ENCODE measurements around the gene TRIM44.

- no peak for TF ChIP-seq CTCF (optimal IDR thresholded peaks at IDR 0.05 in 1 of 3, IDR thresholded peaks at IDR 0.05 in 1 of 3, conservative IDR thresholded peaks at IDR 0.05 in 1 of 3; ENCODE audit: extremely low read depth in 1 of 3, insufficient read depth in 2 of 3, low read length in 3 of 3)
- TF ChIP-seq EZH2 (IDR thresholded peaks at IDR 0.05; ENCODE audit: low read length): no peak
Observed at GRCh38 chr11:35794333-35794732, 131.8 kb downstream of the TRIM44 start.
